ENCODE results near the gene NEXN.

DNA sequence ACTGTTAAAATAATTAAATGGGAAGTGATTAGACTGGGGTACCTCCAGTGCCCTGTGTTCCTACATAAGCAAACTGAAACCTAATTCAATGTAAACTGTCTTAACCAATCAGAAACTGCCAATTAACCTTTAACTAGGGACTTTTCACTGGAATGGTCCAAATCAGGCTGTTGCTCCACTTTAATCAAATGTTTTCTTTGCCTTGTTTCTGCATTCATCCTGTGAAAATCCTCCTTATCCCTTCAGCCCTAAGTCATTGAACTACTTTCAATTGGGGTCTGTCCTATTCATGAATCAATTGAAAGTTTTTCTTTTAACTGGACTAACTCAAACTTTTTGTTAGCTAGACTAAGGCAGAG is 95.6 kb downstream of the NEXN start:
- TF ChIP-seq, protein P1, sequence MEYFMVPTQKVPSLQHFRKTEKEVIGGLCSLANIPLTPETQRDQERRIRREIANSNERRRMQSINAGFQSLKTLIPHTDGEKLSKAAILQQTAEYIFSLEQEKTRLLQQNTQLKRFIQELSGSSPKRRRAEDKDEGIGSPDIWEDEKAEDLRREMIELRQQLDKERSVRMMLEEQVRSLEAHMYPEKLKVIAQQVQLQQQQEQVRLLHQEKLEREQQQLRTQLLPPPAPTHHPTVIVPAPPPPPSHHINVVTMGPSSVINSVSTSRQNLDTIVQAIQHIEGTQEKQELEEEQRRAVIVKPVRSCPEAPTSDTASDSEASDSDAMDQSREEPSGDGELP (IDR thresholded peaks at IDR 0.05; ENCODE audit: borderline replicate concordance, low read depth) = no peak
- TF ChIP-seq GABPB1 (CRISPR knock-in tag; IDR thresholded peaks at IDR 0.05) (no peak), MIXL1 (CRISPR knock-in tag; IDR thresholded peaks at IDR 0.05) (no peak), MTF2 (CRISPR knock-in tag; IDR thresholded peaks at IDR 0.05; ENCODE audit: borderline replicate concordance) (no peak), U2AF1 (optimal IDR thresholded peaks at IDR 0.05; ENCODE audit: low read depth, low read length) (no peak), EEA1 (CRISPR knock-in tag; IDR thresholded peaks at IDR 0.05; ENCODE audit: borderline replicate concordance) (no peak), ATF3 (CRISPR knock-in tag; IDR thresholded peaks at IDR 0.05) (no peak)
- TF ChIP-seq, protein P2, sequence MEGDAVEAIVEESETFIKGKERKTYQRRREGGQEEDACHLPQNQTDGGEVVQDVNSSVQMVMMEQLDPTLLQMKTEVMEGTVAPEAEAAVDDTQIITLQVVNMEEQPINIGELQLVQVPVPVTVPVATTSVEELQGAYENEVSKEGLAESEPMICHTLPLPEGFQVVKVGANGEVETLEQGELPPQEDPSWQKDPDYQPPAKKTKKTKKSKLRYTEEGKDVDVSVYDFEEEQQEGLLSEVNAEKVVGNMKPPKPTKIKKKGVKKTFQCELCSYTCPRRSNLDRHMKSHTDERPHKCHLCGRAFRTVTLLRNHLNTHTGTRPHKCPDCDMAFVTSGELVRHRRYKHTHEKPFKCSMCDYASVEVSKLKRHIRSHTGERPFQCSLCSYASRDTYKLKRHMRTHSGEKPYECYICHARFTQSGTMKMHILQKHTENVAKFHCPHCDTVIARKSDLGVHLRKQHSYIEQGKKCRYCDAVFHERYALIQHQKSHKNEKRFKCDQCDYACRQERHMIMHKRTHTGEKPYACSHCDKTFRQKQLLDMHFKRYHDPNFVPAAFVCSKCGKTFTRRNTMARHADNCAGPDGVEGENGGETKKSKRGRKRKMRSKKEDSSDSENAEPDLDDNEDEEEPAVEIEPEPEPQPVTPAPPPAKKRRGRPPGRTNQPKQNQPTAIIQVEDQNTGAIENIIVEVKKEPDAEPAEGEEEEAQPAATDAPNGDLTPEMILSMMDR (CRISPR knock-in tag; IDR thresholded peaks at IDR 0.05) = no peak

Measured in HepG2 (cell line).